Activated CD8-positive, alpha-beta T cell treated with anti-CD3 and anti-CD28 coated beads for 36 hours (primary cell): ENCODE data around the gene POGLUT2. TPM values are rescaled to one million over a fixed set of nuclear protein-coding genes. Genes with fewer than 3 reads are reported as not detected.

Experiments used
- ATAC-seq: fragments of 200-7000 bp; cut with Tn5 transposase; one replicate; pipeline ENCODE4 v1.10.0; 2021; ENCODE audit warnings: mild to moderate bottlenecking, moderate library complexity
- CTCF ChIA-PET: fragments of 350-600 bp; sonication (Branson Sonifier 250); formaldehyde crosslinking; loops from one replicate; lab custom pipeline; 2021; ENCODE audit warnings: antibody characterized with exemption; lab: Charles Lee
- POLR2A ChIA-PET: fragments of 350-600 bp; sonication (Branson Sonifier 250); formaldehyde crosslinking; loops from one replicate; lab custom pipeline; 2021; ENCODE audit warnings: antibody characterized with exemption; lab: Charles Lee
- DNase-seq: peaks from one replicate; pipeline ENCODE4 v3.0.0-alpha.2; 2020
- H3K27ac Mint-ChIP-seq: one replicate; pipeline ENCODE4 v1.8.0; 2021; ENCODE audit warnings: mild to moderate bottlenecking, mixed read lengths
- H3K27me3 Mint-ChIP-seq: one replicate; pipeline ENCODE4 v1.8.0; 2021; ENCODE audit warnings: mixed read lengths
- H3K36me3 Mint-ChIP-seq: one replicate; pipeline ENCODE4 v1.8.0; 2021; ENCODE audit warnings: low read depth, mixed read lengths
- H3K4me1 Mint-ChIP-seq: one replicate; pipeline ENCODE4 v1.8.0; 2021; ENCODE audit warnings: low read depth, mixed read lengths
- H3K4me3 Mint-ChIP-seq: one replicate; pipeline ENCODE4 v1.8.0; 2021; ENCODE audit warnings: mild to moderate bottlenecking, moderate library complexity, mixed read lengths
- H3K9me3 Mint-ChIP-seq: one replicate; pipeline ENCODE4 v1.8.0; 2021; ENCODE audit warnings: mixed read lengths
- intact Hi-C: fragments of 100-400 bp; cut with micrococcal nuclease; formaldehyde crosslinking; loops from one replicate; pipeline ENCODE4 v1.10.0; 2022
- total RNA-seq, 2 experiments: library from RNA; stranded (reverse); gene quantifications; one replicate each; pipeline ENCODE4 v1.2.3, GENCODE V29; 2021
- TF ChIP-seq, protein P1 (sequence below): fragments of 200-600 bp; IDR thresholded peaks from one replicate; pipeline ENCODE4 v1.8.0; 2022; ENCODE audit warnings: antibody characterized with exemption, mild to moderate bottlenecking

Gene POGLUT2
- total RNA-seq = 1 to 10 TPM; 3.4 to 4.2 TPM

- peak within 1 kb of the TSS; percentile 81 for H3K27ac Mint-ChIP-seq
- POLR2A ChIA-PET = interaction anchor here (0.6 to 2.5 kb wide), 9 partner anchors 24 to 335 kb away, joined by 3 to 20 read pairs (median 5); partner anchors contain the start of genes ERCC5, TEX30 and TPP2
Observed at GRCh38 chr13:102798581-102799425, at the start of gene POGLUT2, which contains the start of gene BIVM. Gene POGLUT2 (minus strand): TSS chr13:102798976. CDS start chr13:102798670, 306 bp downstream. Gene BIVM (plus strand): TSS chr13:102799119. CDS start chr13:102807268, 8,149 bp downstream.

DNA sequence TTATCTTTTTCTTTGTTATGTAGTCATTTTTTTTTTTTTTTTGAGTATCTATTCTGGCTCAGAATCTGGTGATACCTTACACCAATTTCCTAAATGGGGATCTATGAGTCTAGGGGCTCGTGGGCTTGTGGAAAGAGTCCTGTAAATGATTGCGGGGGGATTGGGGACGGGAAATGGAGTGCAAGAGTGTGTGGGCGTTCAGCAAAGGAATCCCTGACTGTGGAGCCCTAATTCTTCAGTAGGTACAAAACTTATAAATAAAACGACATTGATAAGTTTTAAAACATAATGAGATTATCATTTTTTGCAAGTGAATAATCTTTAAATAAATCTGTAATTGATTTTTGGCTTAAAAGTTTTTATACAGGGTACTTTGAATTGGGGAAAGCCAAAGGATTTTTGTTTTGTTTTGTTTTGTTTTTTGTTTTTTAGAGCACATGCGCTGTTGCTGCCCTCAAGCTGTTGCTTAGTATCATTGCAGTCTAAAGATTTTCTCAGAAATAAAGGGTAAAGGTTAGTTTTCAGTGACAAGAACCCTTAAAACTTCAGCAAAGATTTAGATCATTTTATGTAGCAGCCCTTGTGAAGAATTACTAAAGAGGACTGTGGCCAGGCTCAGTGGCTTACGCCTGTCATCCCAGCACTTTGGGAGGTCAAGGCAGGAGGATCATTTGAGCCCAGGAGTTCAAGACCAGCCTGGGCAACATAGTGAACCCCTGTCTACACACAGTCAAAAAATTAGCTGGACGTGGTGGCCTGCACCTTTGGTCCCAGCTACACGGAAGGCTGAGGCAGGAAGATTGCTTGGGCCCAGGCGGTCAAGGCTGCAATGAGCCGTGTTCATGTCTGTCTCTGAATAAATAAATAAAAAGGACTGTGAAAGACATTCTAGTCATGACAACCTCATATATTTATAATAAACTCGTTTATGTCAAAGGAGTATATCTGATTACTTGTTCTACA is 48.8 kb upstream of the POGLUT2 start:
- peak overlapping the region; percentile 94 for H3K27ac Mint-ChIP-seq
- intact Hi-C loops = loop anchor here (1.0 to 5.0 kb wide), 3 partner anchors 45 to 266 kb away; partner anchors contain the start of gene TEX30
- POLR2A ChIA-PET = interaction anchor here (2.4 to 2.7 kb wide), 3 partner anchors 10 to 251 kb away, joined by 13 to 31 read pairs (median 23); partner anchors contain the start of genes TEX30 and TPP2
- TF ChIP-seq, protein P1, sequence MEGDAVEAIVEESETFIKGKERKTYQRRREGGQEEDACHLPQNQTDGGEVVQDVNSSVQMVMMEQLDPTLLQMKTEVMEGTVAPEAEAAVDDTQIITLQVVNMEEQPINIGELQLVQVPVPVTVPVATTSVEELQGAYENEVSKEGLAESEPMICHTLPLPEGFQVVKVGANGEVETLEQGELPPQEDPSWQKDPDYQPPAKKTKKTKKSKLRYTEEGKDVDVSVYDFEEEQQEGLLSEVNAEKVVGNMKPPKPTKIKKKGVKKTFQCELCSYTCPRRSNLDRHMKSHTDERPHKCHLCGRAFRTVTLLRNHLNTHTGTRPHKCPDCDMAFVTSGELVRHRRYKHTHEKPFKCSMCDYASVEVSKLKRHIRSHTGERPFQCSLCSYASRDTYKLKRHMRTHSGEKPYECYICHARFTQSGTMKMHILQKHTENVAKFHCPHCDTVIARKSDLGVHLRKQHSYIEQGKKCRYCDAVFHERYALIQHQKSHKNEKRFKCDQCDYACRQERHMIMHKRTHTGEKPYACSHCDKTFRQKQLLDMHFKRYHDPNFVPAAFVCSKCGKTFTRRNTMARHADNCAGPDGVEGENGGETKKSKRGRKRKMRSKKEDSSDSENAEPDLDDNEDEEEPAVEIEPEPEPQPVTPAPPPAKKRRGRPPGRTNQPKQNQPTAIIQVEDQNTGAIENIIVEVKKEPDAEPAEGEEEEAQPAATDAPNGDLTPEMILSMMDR = peak; percentile 87
- peak overlapping the region; percentile 92 for H3K4me3 Mint-ChIP-seq
- ATAC-seq (no peak), DNase-seq (peak; percentile 36)
- peaks cover 33% of the 10 kb centered on the region for H3K4me1 Mint-ChIP-seq
- peaks cover 15% of the 10 kb centered on the region for H3K36me3 Mint-ChIP-seq
- H3K27me3 Mint-ChIP-seq = no peaks in the 10 kb centered on the region
- H3K9me3 Mint-ChIP-seq = no peaks in the 10 kb centered on the region
- CTCF ChIA-PET = interaction anchor here (0.8 to 3.8 kb wide), 13 partner anchors 9 to 267 kb away, joined by 3 to 23 read pairs (median 4); no protein-coding TSS in a partner anchor

More at GRCh38 chr13:102798581-102799425, at the start of gene POGLUT2, which contains the start of gene BIVM:
- ATAC-seq (peak; percentile 91), DNase-seq (peak; percentile 94)
- H3K36me3 Mint-ChIP-seq = peaks cover 9% of the 10 kb centered on the region
- H3K27me3 Mint-ChIP-seq = peaks cover 8% of the 10 kb centered on the region
- no peaks in the 10 kb centered on the region for H3K9me3 Mint-ChIP-seq
- TF ChIP-seq, protein P1 = no peak
- peaks cover 20% of the 10 kb centered on the region for H3K4me1 Mint-ChIP-seq
- H3K4me3 Mint-ChIP-seq = peak within 1 kb of the TSS; percentile 92
- CTCF ChIA-PET = interaction anchor here (0.8 to 2.1 kb wide), 12 partner anchors 12 to 219 kb away, joined by 3 to 14 read pairs (median 5); partner anchors contain the start of genes ERCC5 and TEX30
- intact Hi-C loops = loop anchor here (2.0 kb wide), 1 partner anchor 20 kb away; no protein-coding TSS in a partner anchor

- ATAC-seq (peak; percentile 42), DNase-seq (peak; percentile 70)
- H3K27ac Mint-ChIP-seq = peak overlapping the region; percentile 94
- TF ChIP-seq, protein P1 = no peak
- POLR2A ChIA-PET = interaction anchor here (1.0 to 2.7 kb wide), 14 partner anchors 8 to 451 kb away, joined by 3 to 31 read pairs (median 4); partner anchors contain the start of genes BIVM, POGLUT2, TEX30 and TPP2
- no peaks in the 10 kb centered on the region for H3K27me3 Mint-ChIP-seq
- H3K9me3 Mint-ChIP-seq = no peaks in the 10 kb centered on the region
- H3K4me1 Mint-ChIP-seq = peaks cover 31% of the 10 kb centered on the region
- peaks cover 14% of the 10 kb centered on the region for H3K36me3 Mint-ChIP-seq
- CTCF ChIA-PET = interaction anchor here (0.7 to 3.2 kb wide), 12 partner anchors 18 to 265 kb away, joined by 3 to 15 read pairs (median 4); partner anchors contain the start of gene TPP2
- intact Hi-C loops = loop anchor here (1.0 to 5.0 kb wide), 3 partner anchors 44 to 265 kb away; partner anchors contain the start of gene TEX30
- H3K4me3 Mint-ChIP-seq = peak overlapping the region; percentile 92
Observed at GRCh38 chr13:102846261-102847015, 47.7 kb upstream of the POGLUT2 start.
